H9 (cell line): Measurements from ENCODE around the gene EHD1. TPM values are rescaled to one million over a fixed set of nuclear protein-coding genes. Genes with fewer than 3 reads are reported as not detected.

ENCODE experiments used
- DNase-seq: peaks from one replicate; pipeline ENCODE4 v3.0.0-alpha.2; 2017
- H2AFZ ChIP-seq: one replicate; pipeline ENCODE4 v1.6.1; 2013; ENCODE audit warnings: mild to moderate bottlenecking, low read length, control low read depth, moderate library complexity
- H2AK5ac ChIP-seq: 2 replicates; pipeline ENCODE4 v1.6.1; 2013; ENCODE audit warnings: low read length, control low read depth, mixed read lengths; ENCODE audit not compliant: insufficient read length
- H2BK120ac ChIP-seq: one replicate; pipeline ENCODE4 v1.6.1; 2013; ENCODE audit warnings: low read depth, mild to moderate bottlenecking, low read length, control low read depth, inconsistent platforms; ENCODE audit not compliant: poor library complexity, severe bottlenecking
- H2BK12ac ChIP-seq: 2 replicates; pipeline ENCODE4 v1.6.1; 2013; ENCODE audit warnings: low read length, control low read depth, mixed read lengths, low read depth; ENCODE audit not compliant: insufficient read length
- H2BK15ac ChIP-seq: 2 replicates; pipeline ENCODE4 v1.6.1; 2013; ENCODE audit warnings: low read depth, low read length, control low read depth
- H2BK20ac ChIP-seq: one replicate; pipeline ENCODE4 v1.6.1; 2013; ENCODE audit warnings: low read depth, mild to moderate bottlenecking, low read length, control low read depth, inconsistent platforms; ENCODE audit not compliant: poor library complexity, severe bottlenecking
- H2BK5ac ChIP-seq: 2 replicates; pipeline ENCODE4 v1.6.1; 2013; ENCODE audit warnings: low read length, control low read depth, mixed read lengths; ENCODE audit not compliant: insufficient read length
- H3K14ac ChIP-seq: 2 replicates; pipeline ENCODE4 v1.6.1; 2013; ENCODE audit warnings: low read length, control low read depth; ENCODE audit not compliant: insufficient read depth
- H3K18ac ChIP-seq: 2 replicates; pipeline ENCODE4 v1.6.1; 2013; ENCODE audit warnings: low read depth, mild to moderate bottlenecking, mixed read lengths, low read length, control low read depth; ENCODE audit not compliant: insufficient read length
- H3K23ac ChIP-seq: 2 replicates; pipeline ENCODE4 v1.6.1; 2013; ENCODE audit warnings: low read length, control low read depth, mixed read lengths, low read depth; ENCODE audit not compliant: insufficient read length
- H3K23me2 ChIP-seq: 2 replicates; pipeline ENCODE4 v1.6.1; 2013; ENCODE audit warnings: low read depth, mild to moderate bottlenecking, mixed read lengths, low read length, control low read depth; ENCODE audit not compliant: insufficient read length, poor library complexity, severe bottlenecking
- H3K27ac ChIP-seq: 2 replicates; pipeline ENCODE4 v1.5.1; 2013; ENCODE audit warnings: low read length, control low read depth, mixed read lengths, low read depth; ENCODE audit not compliant: insufficient read length
- H3K27me3 ChIP-seq: 2 replicates; pipeline ENCODE4 v1.6.1; 2013; ENCODE audit warnings: low read length, control low read depth, inconsistent platforms; ENCODE audit not compliant: insufficient read depth
- H3K4ac ChIP-seq: 2 replicates; pipeline ENCODE4 v1.6.1; 2013; ENCODE audit warnings: low read depth, mild to moderate bottlenecking, control low read depth, inconsistent platforms, low read length, moderate library complexity
- H3K4me1 ChIP-seq: 2 replicates; pipeline ENCODE4 v1.6.1; 2013; ENCODE audit warnings: low read length, control low read depth, inconsistent platforms; ENCODE audit not compliant: insufficient read depth
- H3K4me2 ChIP-seq: 2 replicates; pipeline ENCODE4 v1.6.1; 2013; ENCODE audit warnings: low read length, control low read depth, mixed read lengths; ENCODE audit not compliant: insufficient read length, insufficient read depth
- H3K56ac ChIP-seq: 2 replicates; pipeline ENCODE4 v1.6.1; 2013; ENCODE audit warnings: low read depth, mild to moderate bottlenecking, mixed read lengths, low read length, control low read depth; ENCODE audit not compliant: insufficient read length
- H3K79me1 ChIP-seq: 2 replicates; pipeline ENCODE4 v1.6.1; 2013; ENCODE audit warnings: low read depth, mild to moderate bottlenecking, moderate library complexity, low read length, control low read depth, inconsistent platforms; ENCODE audit not compliant: insufficient read depth, poor library complexity, severe bottlenecking
- H3K79me2 ChIP-seq: 2 replicates; pipeline ENCODE4 v1.6.1; 2013; ENCODE audit warnings: low read length, control low read depth, inconsistent platforms; ENCODE audit not compliant: insufficient read depth
- H3K9ac ChIP-seq: 2 replicates; pipeline ENCODE4 v1.6.1; 2013; ENCODE audit warnings: low read length, control low read depth, mixed read lengths; ENCODE audit not compliant: insufficient read length; ENCODE audit errors: extremely low read depth
- H3K9me3 ChIP-seq: one replicate; pipeline ENCODE4 v1.6.1; 2013; ENCODE audit warnings: low read depth, low read length, inconsistent platforms; ENCODE audit not compliant: control insufficient read depth
- H3T11ph ChIP-seq: one replicate; pipeline ENCODE4 v1.6.1; 2013; ENCODE audit warnings: mild to moderate bottlenecking, low read length, control low read depth, inconsistent platforms
- H4K20me1 ChIP-seq: one replicate; pipeline ENCODE4 v1.6.1; 2013; ENCODE audit not compliant: control insufficient read depth, insufficient read length, insufficient read depth
- H4K5ac ChIP-seq: 2 replicates; pipeline ENCODE4 v1.6.1; 2013; ENCODE audit warnings: low read depth, mild to moderate bottlenecking, mixed read lengths, low read length, control low read depth; ENCODE audit not compliant: insufficient read length
- H4K8ac ChIP-seq: replicated peaks from 2 replicates; pipeline ENCODE4 v1.6.1; 2013; ENCODE audit warnings: low read length, control low read depth, mixed read lengths, low read depth; ENCODE audit not compliant: insufficient read length
- H4K91ac ChIP-seq: 2 replicates; pipeline ENCODE4 v1.6.1; 2013; ENCODE audit warnings: low read depth, mild to moderate bottlenecking, moderate library complexity, mixed read lengths, low read length, control low read depth; ENCODE audit not compliant: insufficient read length
- H3K27ac Mint-ChIP-seq, 3 experiments: 2 replicates in 2 of 3; 3 replicates in 1 of 3; pipeline ENCODE4 v1.8.0; 2020 to 2021; ENCODE audit warnings: mixed read lengths in 3 of 3, mild to moderate bottlenecking in 1 of 3, moderate library complexity in 1 of 3
- H3K27me3 Mint-ChIP-seq: 2 replicates; pipeline ENCODE4 v1.8.0; 2021; ENCODE audit warnings: low read depth, mild to moderate bottlenecking, moderate library complexity, mixed read lengths
- H3K36me3 Mint-ChIP-seq, 3 experiments: 2 replicates in 2 of 3; 3 replicates in 1 of 3; pipeline ENCODE4 v1.8.0; 2020 to 2021; ENCODE audit warnings: low read depth in 3 of 3, mixed read lengths in 3 of 3; ENCODE audit not compliant: insufficient read depth in 1 of 3
- H3K4me1 Mint-ChIP-seq, 2 experiments: 2 replicates each; pipeline ENCODE4 v1.8.0; 2020; ENCODE audit warnings: mixed read lengths in 2 of 2
- H3K4me3 Mint-ChIP-seq, 2 experiments: 2 replicates in 1 of 2; 3 replicates in 1 of 2; pipeline ENCODE4 v1.8.0; 2020 to 2021; ENCODE audit warnings: mild to moderate bottlenecking in 2 of 2, mixed read lengths in 2 of 2, moderate library complexity in 1 of 2
- H3K9me3 Mint-ChIP-seq, 2 experiments: 2 replicates in 1 of 2; 3 replicates in 1 of 2; pipeline ENCODE4 v1.8.0; 2020; ENCODE audit warnings: mild to moderate bottlenecking in 2 of 2, mixed read lengths in 2 of 2, moderate library complexity in 1 of 2
- CTCF ChIP-seq: fragments of 200-600 bp; sonication (generic); conservative IDR thresholded peaks from 3 replicates; pipeline ENCODE4 v1.8.0; 2021; ENCODE audit warnings: antibody characterized with exemption, mild to moderate bottlenecking
- WGBS: extraction: QIAGEN DNeasy Blood & Tissue Kit; methylation state at CpG from one replicate; pipeline ENCODE4 v1.1.7; 2013; ENCODE audit warnings: missing lambda C conversion rate, low lambda C conversion rate, mixed read lengths; ENCODE audit not compliant: insufficient read length; ENCODE audit errors: extremely low coverage; 5-methylcytosine and 5-hydroxymethylcytosine counted together
- total RNA-seq: library from RNA; stranded (reverse); gene quantifications from 2 replicates; pipeline ENCODE4 v1.2.1, GENCODE V29; 2021

EHD1 gene
- total RNA-seq, 1 experiment from 2014 or later: 31.0 TPM

GRCh38 chr11:64844330-64845128 is 33.9 kb downstream of the EHD1 start, which contains the start of gene CDC42BPG:
Gene CDC42BPG, minus strand, starts transcription at chr11:64844653. Its CDS starts 84 bp downstream, at chr11:64844569.
- Mint-ChIP-seq H3K4me1 (peaks cover 30 to 43% of the 10 kb centered on the region in 2 experiments), H3K36me3 (peaks cover 0 to 5% (median 2%) of the 10 kb centered on the region in 3 experiments; a peak in 5 of 7 replicates), H3K9me3 (no peaks in the 10 kb centered on the region; a peak in 2 of 5 replicates), H3K27ac (peak within 1 kb of the TSS in 2 of 3 experiments; percentile 53 to 94; a peak in 4 of 7 replicates), H3K27me3 (peaks cover 2% of the 10 kb centered on the region), H3K4me3 (peak within 1 kb of the TSS; percentile 80 to 89)
- Histone ChIP-seq H3K4me2 (peak within 1 kb of the TSS; percentile 61), H3T11ph (no peak within 1 kb of the TSS), H3K56ac (no peak within 1 kb of the TSS), H3K9me3 (no peaks in the 10 kb centered on the region), H3K27me3 (no peaks in the 10 kb centered on the region), H2BK20ac (no peak within 1 kb of the TSS), H3K23me2 (peaks cover 6% of the 10 kb centered on the region), H4K91ac (no peak within 1 kb of the TSS), H3K18ac (no peak within 1 kb of the TSS), H3K79me2 (no peaks in the 10 kb centered on the region), H3K4me1 (no peaks in the 10 kb centered on the region), H4K8ac (no peak within 1 kb of the TSS), H3K79me1 (no peaks in the 10 kb centered on the region), H2BK12ac (no peak within 1 kb of the TSS), H2AK5ac (no peak within 1 kb of the TSS), H2BK5ac (no peak within 1 kb of the TSS), H3K14ac (peak within 1 kb of the TSS; percentile 84; the same call in 1 of the 2 replicates), H4K5ac (no peak within 1 kb of the TSS), H3K27ac (no peak within 1 kb of the TSS), H2AFZ (no peak within 1 kb of the TSS), H3K23ac (no peak within 1 kb of the TSS), H3K4ac (no peak within 1 kb of the TSS), H2BK15ac (no peak within 1 kb of the TSS), H4K20me1 (no peaks in the 10 kb centered on the region), H2BK120ac (no peak within 1 kb of the TSS), H3K9ac (no peak within 1 kb of the TSS)
- peak; percentile 41; the same call in 2 of the 3 replicates for TF ChIP-seq CTCF
- DNase-seq: peak; percentile 91
- WGBS: no CpG with 5 or more reads among the region's 96 CpGs
